Immature natural killer cell (primary cell): ENCODE measurements around the gene FARS2. TPM values are rescaled to one million over a fixed set of nuclear protein-coding genes. Genes with fewer than 3 reads are reported as not detected.
A peak's percentile ranks its signal among the peaks of the same experiment; 100 is the strongest.

Experiments
- DNase-seq, 3 donors: peaks; one replicate each; pipeline ENCODE4 v3.0.0; 2022; ENCODE audit warnings: mixed read lengths in 1 of 3
- H3K27ac Mint-ChIP-seq, 6 donors: one replicate each; pipeline ENCODE4 v1.8.0; 2020; ENCODE audit warnings: mixed read lengths in 6 of 6, mild to moderate bottlenecking in 5 of 6, inconsistent platforms in 4 of 6, moderate library complexity in 3 of 6
- H3K27me3 Mint-ChIP-seq, 3 donors: one replicate each; pipeline ENCODE4 v1.8.0; 2020 to 2021; ENCODE audit warnings: low read depth in 3 of 3, mild to moderate bottlenecking in 3 of 3, mixed read lengths in 3 of 3, moderate library complexity in 3 of 3, inconsistent platforms in 1 of 3
- H3K36me3 Mint-ChIP-seq, 3 donors: one replicate each; pipeline ENCODE4 v1.8.0; 2020; ENCODE audit warnings: mixed read lengths in 3 of 3, inconsistent platforms in 2 of 3, mild to moderate bottlenecking in 2 of 3
- H3K4me1 Mint-ChIP-seq, 2 donors: one replicate each; pipeline ENCODE4 v1.8.0; 2020; ENCODE audit warnings: inconsistent platforms in 2 of 2, mild to moderate bottlenecking in 2 of 2, mixed read lengths in 2 of 2, moderate library complexity in 1 of 2
- H3K4me3 Mint-ChIP-seq, 5 donors: one replicate each; pipeline ENCODE4 v1.8.0; 2020; ENCODE audit warnings: mild to moderate bottlenecking in 5 of 5, mixed read lengths in 5 of 5, inconsistent platforms in 3 of 5, moderate library complexity in 3 of 5
- H3K9me3 Mint-ChIP-seq, 6 donors: one replicate each; pipeline ENCODE4 v1.8.0; 2020; ENCODE audit warnings: mild to moderate bottlenecking in 6 of 6, mixed read lengths in 6 of 6, inconsistent platforms in 4 of 6, moderate library complexity in 3 of 6
- polyA plus RNA-seq, 3 donors: library from polyadenylated mRNA; unstranded; fragments of 300-500 nt; fragmentation: Illumina TruSeq; gene quantifications; one replicate each; pipeline ENCODE4 v1.2.3, GENCODE V29; 2021

Gene FARS2
- polyA plus RNA-seq, 3 donors from 2014 or later: 30.5 to 41.0 (median 40.2) TPM

DNA sequence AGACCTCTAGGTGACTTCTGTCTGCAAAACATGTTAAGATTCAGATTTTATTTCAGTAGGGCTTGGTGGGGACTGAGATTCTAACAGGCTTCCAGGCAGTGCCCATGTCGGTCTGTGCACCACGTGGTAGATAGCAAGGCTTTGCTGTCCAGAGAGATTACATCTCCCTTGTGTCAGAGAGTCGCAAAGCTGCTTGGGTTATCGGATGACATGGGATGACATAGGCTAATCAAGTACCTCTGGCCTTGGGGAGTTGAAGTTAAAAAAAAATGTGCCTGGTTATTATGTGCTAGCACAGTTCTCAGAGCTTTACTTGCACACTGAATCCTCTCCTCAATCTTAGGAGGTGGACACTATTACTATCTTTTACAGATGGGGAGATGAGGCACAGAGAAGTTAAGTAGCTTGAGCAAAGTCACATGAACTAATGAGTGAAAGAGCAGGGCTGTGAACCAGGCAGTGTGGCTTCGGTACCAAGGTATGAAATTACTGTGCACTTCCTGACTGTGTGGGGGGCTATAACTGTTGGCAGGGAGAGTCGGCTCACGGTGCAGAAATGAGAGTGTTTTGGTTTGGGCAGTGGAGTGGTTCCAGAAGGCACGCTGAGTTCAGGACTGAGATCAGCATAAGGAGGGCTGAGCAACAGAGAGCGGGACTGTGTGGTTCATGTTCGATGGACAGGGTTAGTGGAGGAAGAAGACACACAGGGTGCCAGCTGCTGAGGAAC is 41.1 kb downstream of the FARS2 start:
- Mint-ChIP-seq H3K36me3 (no peaks in the 10 kb centered on the region), H3K9me3 (no peaks in the 10 kb centered on the region), H3K27me3 (no peaks in the 10 kb centered on the region), H3K4me1 (peaks cover 21 to 22% of the 10 kb centered on the region in 2 donors), H3K4me3 (peak overlapping the region in 1 of 5 donors; percentile 70), H3K27ac (peak overlapping the region in 2 of 6 donors; percentile 27 to 71)
- DNase-seq: peak in 1 of 3 donors; percentile 0

GRCh38 chr6:5302995-5303622 is 41.8 kb downstream of the FARS2 start:
- peaks cover 0 to 2% (median 0%) of the 10 kb centered on the region in 3 donors for H3K27me3 Mint-ChIP-seq
- peak overlapping the region in 1 of 5 donors; percentile 70 for H3K4me3 Mint-ChIP-seq
- H3K27ac Mint-ChIP-seq: peak overlapping the region in 1 of 6 donors; percentile 61
- DNase-seq: peak in 2 of 3 donors; percentile 9 to 29
- peaks cover 0 to under 1% (median 0%) of the 10 kb centered on the region in 3 donors for H3K36me3 Mint-ChIP-seq
- no peaks in the 10 kb centered on the region for H3K9me3 Mint-ChIP-seq
- peaks cover 21 to 22% of the 10 kb centered on the region in 2 donors for H3K4me1 Mint-ChIP-seq

DNA sequence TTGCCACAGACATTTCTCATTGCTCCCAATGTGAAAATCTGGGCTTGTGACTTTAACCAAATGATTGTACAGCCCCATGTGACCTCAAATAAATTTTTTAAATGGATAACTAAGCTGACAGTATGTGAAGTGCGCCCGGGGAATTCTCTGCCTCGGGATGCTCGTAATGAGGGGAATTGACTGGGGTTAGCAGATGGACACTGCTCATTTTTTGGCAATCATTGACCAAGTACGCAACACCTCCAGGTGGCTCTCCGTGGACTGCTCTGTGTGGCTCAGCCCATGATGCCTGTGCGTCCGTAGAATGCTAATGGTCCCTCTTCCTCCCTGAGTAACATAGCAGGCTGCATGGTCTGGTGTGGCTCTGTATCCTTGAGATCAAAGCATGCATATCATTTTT is 42.4 kb downstream of the FARS2 start:
- Mint-ChIP-seq H3K4me1 (peaks cover 21 to 22% of the 10 kb centered on the region in 2 donors), H3K27ac (peak overlapping the region in 1 of 6 donors; percentile 61), H3K4me3 (no peak overlapping the region), H3K9me3 (no peaks in the 10 kb centered on the region), H3K36me3 (peaks cover 0 to 5% (median 0%) of the 10 kb centered on the region in 3 donors), H3K27me3 (peaks cover 0 to 2% (median 0%) of the 10 kb centered on the region in 3 donors)
- no peak for DNase-seq

DNA sequence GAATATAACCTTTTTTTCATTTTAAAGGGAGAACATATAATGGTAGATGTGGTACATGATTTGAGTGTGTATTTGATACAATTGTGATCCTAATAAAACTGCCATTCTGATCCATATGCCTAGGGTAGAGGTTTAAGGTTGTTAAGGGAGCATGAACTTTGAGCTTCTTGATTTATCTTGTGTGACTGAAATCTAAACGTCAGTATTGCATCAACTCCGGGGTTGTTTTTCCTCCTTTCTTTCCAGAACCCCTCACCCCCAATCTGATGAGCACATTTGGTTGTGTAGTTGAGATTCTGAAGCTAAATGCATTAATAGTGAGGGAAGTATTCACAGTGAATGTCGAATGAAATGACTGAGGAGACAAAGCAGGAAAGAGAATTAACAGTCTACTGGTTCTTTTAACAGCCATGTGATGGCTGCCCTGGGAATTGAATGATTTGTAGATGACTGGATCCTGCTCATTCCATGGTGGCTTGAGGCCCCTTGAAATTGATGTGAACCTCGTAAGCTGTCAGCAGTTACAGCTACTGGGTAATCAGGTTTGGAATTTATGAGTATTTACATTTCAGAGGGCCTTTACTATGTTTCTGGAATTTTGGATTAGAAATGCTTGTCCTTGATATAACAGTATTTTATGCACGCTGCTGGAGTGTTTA is 44.8 kb downstream of the FARS2 start:
- DNase-seq: no peak
- Mint-ChIP-seq H3K4me1 (peaks cover 15 to 19% of the 10 kb centered on the region in 2 donors), H3K27ac (no peak overlapping the region), H3K4me3 (no peak overlapping the region), H3K27me3 (peaks cover 0 to 2% (median 0%) of the 10 kb centered on the region in 3 donors), H3K36me3 (peaks cover 0 to 5% (median 0%) of the 10 kb centered on the region in 3 donors), H3K9me3 (no peaks in the 10 kb centered on the region)

GRCh38 chr6:5307058-5307457 is 45.7 kb downstream of the FARS2 start:
- Mint-ChIP-seq H3K9me3 (no peaks in the 10 kb centered on the region), H3K27ac (no peak overlapping the region), H3K4me1 (peaks cover 12 to 14% of the 10 kb centered on the region in 2 donors), H3K36me3 (peaks cover 0 to 5% (median 0%) of the 10 kb centered on the region in 3 donors), H3K27me3 (peaks cover 0 to 2% (median 0%) of the 10 kb centered on the region in 3 donors), H3K4me3 (no peak overlapping the region)
- no peak for DNase-seq

DNA sequence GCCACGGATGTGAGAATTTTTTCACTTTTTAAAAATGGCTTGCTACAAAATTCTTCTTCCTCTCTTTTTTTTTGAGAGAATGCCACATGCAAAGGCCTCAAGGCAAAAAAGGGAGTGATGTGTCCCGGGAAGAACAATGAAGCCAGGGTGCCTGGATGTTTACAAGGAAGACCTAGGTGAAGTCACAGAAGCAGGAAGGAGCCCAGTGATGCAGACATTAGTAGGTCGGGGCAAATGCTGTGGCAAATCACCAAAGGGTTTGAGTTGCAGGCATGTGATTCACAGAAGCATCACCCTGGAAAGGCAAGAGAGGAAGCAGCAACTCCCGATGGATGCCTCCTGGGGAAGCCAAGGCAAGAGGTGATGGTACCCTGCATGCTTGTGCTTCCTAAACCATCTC is 46.8 kb downstream of the FARS2 start:
- Mint-ChIP-seq H3K9me3 (no peaks in the 10 kb centered on the region), H3K27me3 (peaks cover 0 to 2% (median 0%) of the 10 kb centered on the region in 3 donors), H3K4me1 (peaks cover 10 to 11% of the 10 kb centered on the region in 2 donors), H3K4me3 (no peak overlapping the region), H3K36me3 (peaks cover 0 to 5% (median 0%) of the 10 kb centered on the region in 3 donors), H3K27ac (no peak overlapping the region)
- no peak for DNase-seq

DNA sequence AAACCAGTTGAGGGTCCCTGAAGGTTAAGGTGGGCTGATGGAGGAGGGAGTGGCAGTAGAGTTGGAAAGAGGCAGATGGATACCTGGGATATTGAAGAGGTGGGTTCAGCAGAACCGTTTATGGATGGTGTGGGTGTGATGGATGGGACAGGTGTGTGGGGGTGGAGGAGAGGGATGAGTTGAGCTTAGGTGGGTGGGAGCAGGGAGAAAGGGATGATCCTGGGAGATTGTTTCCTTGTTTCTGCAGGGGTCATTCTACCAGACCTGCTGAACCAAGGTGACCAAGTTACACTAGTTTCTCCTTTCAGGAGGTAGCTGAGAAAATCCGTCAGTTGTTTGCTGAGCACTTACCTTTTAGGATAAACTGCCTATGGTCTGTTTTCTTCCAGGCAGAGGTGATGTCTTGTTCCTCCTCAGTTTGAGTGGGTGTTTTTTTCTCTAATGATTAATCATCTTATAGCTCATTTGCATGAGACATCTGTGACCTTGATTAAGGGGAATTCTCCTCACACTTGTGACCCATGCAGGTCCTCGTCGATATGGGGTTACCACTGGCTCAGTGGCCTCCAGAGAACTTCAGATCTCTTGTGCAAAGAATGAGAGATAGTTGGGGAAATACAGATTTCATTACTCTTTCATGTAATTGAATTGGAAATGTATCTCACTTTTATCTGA is 53.0 kb downstream of the FARS2 start:
- Mint-ChIP-seq H3K9me3 (no peaks in the 10 kb centered on the region), H3K4me1 (peaks cover 7 to 9% of the 10 kb centered on the region in 2 donors), H3K27me3 (no peaks in the 10 kb centered on the region), H3K36me3 (peaks cover 0 to 4% (median 0%) of the 10 kb centered on the region in 3 donors), H3K4me3 (no peak overlapping the region), H3K27ac (peak overlapping the region in 1 of 6 donors; percentile 59)
- no peak for DNase-seq

GRCh38 chr6:5315881-5316280 is 54.6 kb downstream of the FARS2 start:
- no peak for DNase-seq
- Mint-ChIP-seq H3K4me1 (peaks cover 19 to 24% of the 10 kb centered on the region in 2 donors), H3K4me3 (no peak overlapping the region), H3K27me3 (no peaks in the 10 kb centered on the region), H3K27ac (no peak overlapping the region), H3K9me3 (no peaks in the 10 kb centered on the region), H3K36me3 (peaks cover 0 to 4% (median 0%) of the 10 kb centered on the region in 3 donors)

DNA sequence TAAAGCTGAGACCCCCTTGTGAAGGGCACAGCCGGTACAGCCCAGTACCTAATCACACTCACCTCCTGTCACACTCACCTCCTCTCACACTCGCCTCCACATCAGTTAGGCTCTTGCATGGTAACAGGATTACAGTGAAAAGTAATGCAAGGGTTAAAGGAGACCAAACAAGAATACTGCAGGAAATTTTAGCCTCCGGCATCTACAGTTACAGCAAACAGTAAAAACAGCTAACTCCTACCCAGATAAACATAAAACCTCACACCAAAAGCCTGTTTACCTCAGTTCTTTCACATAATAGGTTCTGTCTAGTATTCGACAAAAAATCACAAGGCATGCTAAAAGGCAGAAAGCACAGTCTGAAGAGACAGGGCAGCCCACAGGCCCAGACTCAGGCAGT is 55.6 kb downstream of the FARS2 start:
- no peaks in the 10 kb centered on the region for H3K27me3 Mint-ChIP-seq
- peaks cover 0 to 4% (median 0%) of the 10 kb centered on the region in 3 donors for H3K36me3 Mint-ChIP-seq
- no peak for DNase-seq
- H3K4me1 Mint-ChIP-seq: peaks cover 24 to 34% of the 10 kb centered on the region in 2 donors
- H3K4me3 Mint-ChIP-seq: no peak overlapping the region
- no peaks in the 10 kb centered on the region for H3K9me3 Mint-ChIP-seq
- H3K27ac Mint-ChIP-seq: no peak overlapping the region

GRCh38 chr6:5318617-5319272 is 57.4 kb downstream of the FARS2 start:
- H3K27ac Mint-ChIP-seq: no peak overlapping the region

GRCh38 chr6:5323979-5324378 is 62.7 kb downstream of the FARS2 start:
- H3K27ac Mint-ChIP-seq: no peak overlapping the region
- no peak for DNase-seq
- H3K4me3 Mint-ChIP-seq: no peak overlapping the region
- H3K9me3 Mint-ChIP-seq: no peaks in the 10 kb centered on the region
- peaks cover 17 to 35% of the 10 kb centered on the region in 2 donors for H3K4me1 Mint-ChIP-seq
- no peaks in the 10 kb centered on the region for H3K27me3 Mint-ChIP-seq
- peaks cover 0 to 4% (median 0%) of the 10 kb centered on the region in 3 donors for H3K36me3 Mint-ChIP-seq

More at GRCh38 chr6:5318617-5319272, 57.4 kb downstream of the FARS2 start:
- no peaks in the 10 kb centered on the region for H3K27me3 Mint-ChIP-seq
- H3K4me1 Mint-ChIP-seq: peaks cover 18 to 35% of the 10 kb centered on the region in 2 donors
- no peak overlapping the region for H3K4me3 Mint-ChIP-seq
- no peaks in the 10 kb centered on the region for H3K9me3 Mint-ChIP-seq
- H3K36me3 Mint-ChIP-seq: peaks cover 0 to 4% (median 0%) of the 10 kb centered on the region in 3 donors
- DNase-seq: no peak

- H3K4me3 Mint-ChIP-seq: no peak overlapping the region
- peaks cover 0 to 4% (median 0%) of the 10 kb centered on the region in 3 donors for H3K36me3 Mint-ChIP-seq
- H3K27me3 Mint-ChIP-seq: no peaks in the 10 kb centered on the region
- no peaks in the 10 kb centered on the region for H3K9me3 Mint-ChIP-seq
- no peak for DNase-seq
- H3K4me1 Mint-ChIP-seq: peaks cover 13 to 26% of the 10 kb centered on the region in 2 donors
- no peak overlapping the region for H3K27ac Mint-ChIP-seq
Observed at GRCh38 chr6:5325173-5325572, 63.9 kb downstream of the FARS2 start.
